Fibroblast of villous mesenchyme (primary cell): Measurements from ENCODE around the gene HSPB8. TPM values are rescaled to one million over a fixed set of nuclear protein-coding genes. Genes with fewer than 3 reads are reported as not detected.
"Not testable (repeated sequence)": the region's sequence is repeated elsewhere in the genome, so short reads cannot be mapped to it uniquely, and the experiment has no call there.

ENCODE experiments used
- DNase-seq: peaks from one replicate; pipeline ENCODE4 v3.0.0-alpha.2; 2010; ENCODE audit warnings: low read depth
- H3K4me3 ChIP-seq: 2 replicates; pipeline ENCODE4 v1.5.1; 2011; ENCODE audit warnings: low read depth, mild to moderate bottlenecking, low read length
- CTCF ChIP-seq: IDR thresholded peaks from 2 replicates; pipeline ENCODE4 v1.5.1; 2012; ENCODE audit warnings: low read depth, mild to moderate bottlenecking, low read length; ENCODE audit not compliant: insufficient read depth
- total RNA-seq: library from RNA; depleted of rRNA; stranded (reverse); fragments of >200 nt; gene quantifications from 2 replicates; pipeline ENCODE4 v1.2.3, GENCODE V29; 2012

The HSPB8 gene
- total RNA-seq, 1 donor: 22.0 TPM

GRCh38 chr12:119204131-119204530, 25.4 kb downstream of the HSPB8 start:
- no peak for DNase-seq
- TF ChIP-seq CTCF: no peak
- no peak overlapping the region for H3K4me3 ChIP-seq

- DNase-seq: no peak
- no peak overlapping the region for H3K4me3 ChIP-seq
Observed at GRCh38 chr12:119204671-119205285, 26.0 kb downstream of the HSPB8 start.

GRCh38 chr12:119206348-119207062, 27.8 kb downstream of the HSPB8 start:
- TF ChIP-seq CTCF: no peak
- H3K4me3 ChIP-seq: no peak overlapping the region
- no peak for DNase-seq

More at GRCh38 chr12:119204671-119205285, 26.0 kb downstream of the HSPB8 start:
- TF ChIP-seq CTCF: no peak

- DNase-seq: no peak
- no peak for TF ChIP-seq CTCF
- H3K4me3 ChIP-seq: no peak overlapping the region
Observed at GRCh38 chr12:119207063-119207560, 28.4 kb downstream of the HSPB8 start.

- no peak overlapping the region for H3K4me3 ChIP-seq
- TF ChIP-seq CTCF: no peak
- DNase-seq: peak; percentile 70
Observed at GRCh38 chr12:119208626-119209061, 29.9 kb downstream of the HSPB8 start.

- no peak for DNase-seq
- no peak for TF ChIP-seq CTCF
- no peak overlapping the region for H3K4me3 ChIP-seq
Observed at GRCh38 chr12:119211884-119212283, 33.2 kb downstream of the HSPB8 start.

- no peak for DNase-seq
- no peak overlapping the region for H3K4me3 ChIP-seq
- no peak for TF ChIP-seq CTCF
Observed at GRCh38 chr12:119216084-119216483, 37.4 kb downstream of the HSPB8 start.

GRCh38 chr12:119218875-119219274, 40.1 kb downstream of the HSPB8 start:
- not testable (repeated sequence) for H3K4me3 ChIP-seq, DNase-seq
